COLO668 (cell line): ENCODE data around the gene ANKRD13C.
"Not testable (repeated sequence)": the region's sequence is repeated elsewhere in the genome, so short reads cannot be mapped to it uniquely, and the experiment has no call there.

Experiments used
- DNase-seq: peaks from one replicate; lab custom pipeline; 2025; ENCODE audit not compliant: unreplicated experiment; lab: John Stamatoyannopoulos, UW

Gene ANKRD13C

DNA sequence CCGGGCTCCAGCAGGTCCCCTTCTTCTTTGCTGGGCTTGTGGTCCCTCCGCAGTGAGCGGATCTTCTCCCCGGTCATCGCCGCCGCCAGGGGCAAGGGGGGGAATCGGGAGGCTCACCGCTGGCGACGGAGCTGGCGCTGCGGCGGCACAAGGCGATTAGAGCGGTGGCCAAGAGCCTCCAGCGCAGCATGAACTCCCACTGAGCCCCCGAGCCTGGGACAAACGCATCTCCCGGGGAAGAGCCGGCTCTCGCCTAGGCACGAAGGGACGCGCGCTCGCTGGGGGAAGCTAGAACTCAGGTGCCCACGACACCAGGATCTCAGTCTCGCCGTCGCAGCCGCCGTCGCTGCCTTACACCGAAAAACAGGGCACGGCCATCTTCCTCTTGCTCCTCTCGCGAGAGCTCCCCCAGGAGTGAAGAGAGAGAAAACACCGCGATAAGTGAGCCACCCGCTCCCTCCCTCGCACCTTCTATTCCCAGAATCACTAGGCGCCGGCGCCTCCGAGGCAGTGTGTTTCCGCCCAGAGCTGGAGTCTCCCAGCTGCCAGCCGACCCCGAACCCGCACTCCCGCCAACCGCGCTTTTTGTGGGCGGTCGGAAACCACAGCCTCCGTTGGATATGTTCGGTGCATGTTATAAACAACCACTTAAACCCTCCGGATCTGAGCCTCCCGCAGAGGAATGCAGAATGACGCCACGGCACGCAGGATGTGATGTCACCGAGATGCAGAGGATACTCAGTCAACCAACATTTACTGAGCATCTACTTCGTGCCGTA lies at the start of gene ANKRD13C:
TSS of gene ANKRD13C (minus strand) at position 391 of the 779 bp plus-strand sequence. CDS start at position 77, 314 bp downstream.
- DNase-seq = peak; percentile 99

GRCh38 chr1:70403759-70404158 lies 49.2 kb upstream of the ANKRD13C start:
- DNase-seq = no peak

GRCh38 chr1:70401974-70402373 lies 47.5 kb upstream of the ANKRD13C start:
- DNase-seq = no peak

- no peak for DNase-seq
These were observed 45.8 kb upstream of the ANKRD13C start for GRCh38 chr1:70400335-70400734.

DNA sequence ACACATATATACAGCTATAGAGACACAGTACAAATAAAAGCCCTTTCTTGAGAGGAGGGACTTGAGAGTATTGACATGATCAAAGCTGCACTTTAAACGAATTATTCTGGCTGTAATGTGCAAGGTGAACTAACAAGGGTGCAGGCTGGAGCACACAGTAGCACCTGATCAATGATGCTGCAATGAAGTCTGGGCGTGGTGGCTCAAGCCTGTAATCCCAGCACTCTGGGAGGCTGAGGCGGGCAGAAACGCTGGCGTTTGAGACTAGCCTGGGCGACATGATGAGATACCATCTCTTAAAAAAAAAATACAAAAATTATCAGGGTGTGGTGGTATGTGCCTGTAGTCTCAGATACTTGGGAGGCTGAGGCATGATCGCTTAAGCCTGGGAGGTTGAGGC lies 42.5 kb upstream of the ANKRD13C start:
- DNase-seq = no peak

DNA sequence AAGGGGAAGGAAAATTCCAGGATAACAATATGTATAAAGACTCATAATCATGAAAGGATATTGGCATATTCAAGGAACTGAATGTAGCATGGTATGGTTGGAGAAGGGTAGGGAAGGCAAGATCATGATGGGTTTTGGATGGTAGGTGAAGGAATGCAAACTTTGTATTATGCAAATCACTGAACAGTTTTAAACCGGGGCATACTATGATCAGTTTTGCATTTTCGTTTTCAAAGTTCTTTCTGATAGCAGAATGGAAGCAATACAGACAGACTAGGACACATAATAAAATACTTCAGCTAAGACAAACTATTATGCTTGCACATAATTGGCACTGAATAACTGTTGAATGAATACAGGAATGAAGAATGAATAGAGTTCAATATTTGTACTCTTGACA lies 42.1 kb upstream of the ANKRD13C start:
- DNase-seq = no peak

DNA sequence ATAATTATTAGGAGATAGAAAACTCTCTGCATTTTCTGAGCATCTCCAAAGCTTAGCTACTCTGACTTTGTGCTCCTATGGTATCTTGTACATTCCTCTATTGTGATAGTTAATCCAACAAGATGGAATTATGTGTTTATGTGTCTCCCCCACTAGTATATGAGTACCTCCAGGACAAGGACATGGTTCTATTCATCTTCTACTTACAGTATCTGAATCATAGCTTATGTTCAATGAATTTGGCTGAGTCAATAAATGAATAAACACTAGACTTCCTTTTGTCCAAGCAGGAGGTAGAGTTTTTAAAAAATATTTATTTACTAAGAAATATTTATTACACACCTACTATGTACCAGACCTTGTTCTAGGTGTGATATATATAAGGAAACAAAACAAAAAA lies 38.1 kb upstream of the ANKRD13C start:
- DNase-seq = no peak

DNA sequence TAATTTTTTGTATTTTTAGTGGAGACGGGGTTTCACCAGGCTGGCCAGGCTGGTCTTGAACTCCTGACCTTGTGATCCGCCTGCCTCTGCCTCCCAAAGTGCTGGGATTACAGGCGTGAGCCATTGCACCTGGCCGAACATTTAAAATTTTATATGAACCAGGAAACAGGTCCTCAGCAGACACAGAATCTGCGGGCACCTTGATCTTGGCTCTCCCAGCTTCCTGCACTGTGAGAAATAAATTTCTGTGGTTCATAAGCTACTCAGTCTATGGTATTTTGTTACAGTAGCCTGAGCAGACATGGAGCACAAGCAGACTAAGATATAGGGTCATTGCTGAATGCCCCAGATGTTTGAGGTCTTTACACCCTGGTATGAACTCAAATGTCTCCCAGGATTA lies 33.0 kb upstream of the ANKRD13C start:
- no peak for DNase-seq

DNA sequence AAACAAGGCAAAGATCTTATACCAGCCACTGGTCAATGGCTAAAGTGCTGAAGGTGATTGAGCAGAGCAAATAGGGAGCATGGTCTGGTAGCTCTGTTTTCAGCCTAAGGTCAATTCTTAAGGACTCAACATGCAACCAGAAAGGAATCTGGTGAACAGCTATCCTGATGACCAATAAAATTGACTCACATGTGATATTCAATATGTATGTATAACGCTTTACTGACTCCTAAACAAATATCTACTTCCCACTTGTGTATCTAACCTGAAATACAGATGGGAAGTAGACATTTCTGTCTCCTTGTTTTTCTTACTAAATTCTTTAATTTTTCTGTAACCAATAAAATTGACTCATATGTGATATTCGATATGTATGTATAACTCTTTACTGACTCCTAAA lies 31.6 kb upstream of the ANKRD13C start:
- no peak for DNase-seq

- no peak for DNase-seq
These were observed 31.0 kb upstream of the ANKRD13C start for GRCh38 chr1:70385477-70385876.

DNA sequence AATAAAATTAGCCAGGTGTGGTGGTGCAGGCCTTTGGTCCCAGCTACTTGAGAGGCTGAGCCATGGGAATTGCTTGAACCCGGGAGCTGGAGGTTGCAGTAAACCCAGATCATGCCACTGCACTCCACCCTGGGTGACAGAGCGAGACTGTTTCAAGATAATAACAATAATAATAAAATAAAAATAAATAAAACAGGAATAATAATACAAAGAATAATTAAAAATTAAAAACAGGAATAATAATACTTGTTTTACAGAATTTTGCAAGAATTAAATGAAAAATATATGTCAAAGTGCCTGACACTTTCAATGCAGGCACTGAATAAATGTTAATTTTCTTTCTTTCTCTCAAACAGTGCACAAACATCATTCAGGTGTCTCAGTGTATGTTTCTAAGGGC lies 30.0 kb upstream of the ANKRD13C start:
- DNase-seq = no peak

DNA sequence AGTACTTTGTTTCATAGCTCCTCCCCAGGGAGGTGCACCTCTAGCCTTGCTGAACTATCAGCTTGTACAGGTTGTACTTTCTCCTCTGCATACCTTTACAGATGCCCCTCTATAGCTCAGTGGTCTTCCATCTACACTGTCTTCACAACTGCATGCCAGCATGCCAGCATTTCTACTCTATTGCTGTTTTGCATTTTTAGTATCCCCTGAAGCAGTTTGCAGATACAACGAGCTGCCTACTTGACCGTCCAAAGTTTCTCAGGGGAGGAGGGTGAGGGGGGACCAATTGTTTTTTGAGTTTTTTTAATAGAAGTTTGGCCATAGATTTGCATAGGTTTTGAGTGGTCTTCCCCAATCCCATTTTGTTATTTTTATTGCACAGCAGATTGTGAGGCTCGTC lies 29.0 kb upstream of the ANKRD13C start:
- DNase-seq = no peak

DNA sequence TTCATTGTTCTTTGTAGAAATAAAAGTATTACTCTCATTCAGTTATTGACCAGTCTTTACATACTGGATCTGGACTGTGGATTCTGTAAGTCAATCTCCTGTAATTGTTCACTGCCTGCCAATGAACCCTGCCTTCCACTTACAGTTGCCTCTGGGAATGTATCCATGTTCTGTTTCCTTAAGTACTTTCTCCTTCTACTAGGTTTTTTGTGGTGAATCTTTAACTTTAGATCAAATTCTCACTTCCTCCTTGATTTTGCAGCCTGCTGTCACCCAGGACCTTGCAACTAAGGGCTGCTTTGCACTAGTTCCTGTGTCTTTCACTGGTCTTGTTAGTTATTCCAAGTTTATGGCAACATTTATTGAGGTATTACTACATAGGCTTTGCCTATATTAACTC lies 28.2 kb upstream of the ANKRD13C start:
- DNase-seq = no peak

- no peak for DNase-seq
These were observed 21.7 kb upstream of the ANKRD13C start for GRCh38 chr1:70376196-70376595.

DNA sequence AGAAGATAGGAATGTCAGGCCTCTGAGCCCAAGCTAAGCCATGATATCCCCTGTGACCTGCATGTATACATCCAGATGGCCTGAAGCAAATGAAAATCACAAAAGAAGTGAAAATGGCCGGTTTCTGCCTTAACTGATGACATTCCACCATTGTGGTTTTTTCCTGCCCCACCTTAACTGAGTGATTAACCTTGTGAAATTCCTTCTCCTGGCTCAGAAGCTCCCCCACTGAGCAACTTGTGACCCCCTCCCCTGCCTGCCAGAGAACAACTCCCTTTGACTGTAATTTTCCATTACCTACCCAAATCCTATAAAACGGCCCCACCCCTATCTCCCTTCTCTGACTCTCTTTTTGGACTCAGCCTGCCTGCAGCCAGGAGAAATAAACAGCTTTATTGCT lies 19.1 kb upstream of the ANKRD13C start:
- not testable (repeated sequence) for DNase-seq

DNA sequence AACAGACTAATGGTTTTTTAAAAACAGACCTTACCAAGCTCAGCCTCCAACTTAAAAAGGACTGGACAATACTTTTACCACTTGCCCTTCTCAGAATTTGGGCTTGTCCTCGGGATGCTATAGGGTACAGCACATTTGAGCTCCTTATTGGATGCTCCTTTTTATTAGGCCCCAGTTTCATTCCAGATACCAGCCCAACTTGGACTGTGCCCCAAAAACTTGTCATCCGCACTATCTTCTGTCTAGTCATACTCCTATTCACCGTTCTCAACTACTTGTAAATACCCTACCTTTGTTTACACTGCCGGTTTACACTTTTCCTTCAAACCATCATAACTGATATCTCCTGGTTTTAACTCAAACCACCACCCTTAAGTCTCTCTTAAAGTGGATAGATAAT lies 17.9 kb upstream of the ANKRD13C start:
- DNase-seq = no peak

- DNase-seq = not testable (repeated sequence)
These were observed 17.1 kb upstream of the ANKRD13C start for GRCh38 chr1:70371586-70371985.

DNA sequence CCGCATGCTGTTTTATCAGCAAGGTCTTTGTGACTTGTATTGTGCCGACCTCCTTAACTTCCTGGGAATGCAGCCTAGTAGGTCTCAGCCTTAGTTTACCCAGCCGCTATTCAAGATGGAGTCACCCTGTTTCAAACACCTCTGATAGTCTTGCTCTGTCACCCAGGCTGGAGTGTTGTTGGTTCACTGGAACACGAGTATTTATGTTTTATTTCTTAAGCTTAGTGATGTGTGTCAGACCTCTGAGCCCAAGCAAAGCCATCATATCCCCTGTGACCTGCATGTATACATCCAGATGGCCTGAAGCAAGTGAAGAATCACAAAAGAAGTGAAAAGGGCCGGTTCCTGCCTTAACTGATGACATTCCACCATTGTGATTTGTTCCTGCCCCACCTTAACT lies 12.9 kb upstream of the ANKRD13C start:
- not testable (repeated sequence) for DNase-seq

GRCh38 chr1:70366997-70367396 lies 12.5 kb upstream of the ANKRD13C start:
- not testable (repeated sequence) for DNase-seq

- not testable (repeated sequence) for DNase-seq
These were observed 12.0 kb upstream of the ANKRD13C start for GRCh38 chr1:70366425-70366952.

- DNase-seq = no peak
These were observed 9.9 kb upstream of the ANKRD13C start for GRCh38 chr1:70364439-70364838.

DNA sequence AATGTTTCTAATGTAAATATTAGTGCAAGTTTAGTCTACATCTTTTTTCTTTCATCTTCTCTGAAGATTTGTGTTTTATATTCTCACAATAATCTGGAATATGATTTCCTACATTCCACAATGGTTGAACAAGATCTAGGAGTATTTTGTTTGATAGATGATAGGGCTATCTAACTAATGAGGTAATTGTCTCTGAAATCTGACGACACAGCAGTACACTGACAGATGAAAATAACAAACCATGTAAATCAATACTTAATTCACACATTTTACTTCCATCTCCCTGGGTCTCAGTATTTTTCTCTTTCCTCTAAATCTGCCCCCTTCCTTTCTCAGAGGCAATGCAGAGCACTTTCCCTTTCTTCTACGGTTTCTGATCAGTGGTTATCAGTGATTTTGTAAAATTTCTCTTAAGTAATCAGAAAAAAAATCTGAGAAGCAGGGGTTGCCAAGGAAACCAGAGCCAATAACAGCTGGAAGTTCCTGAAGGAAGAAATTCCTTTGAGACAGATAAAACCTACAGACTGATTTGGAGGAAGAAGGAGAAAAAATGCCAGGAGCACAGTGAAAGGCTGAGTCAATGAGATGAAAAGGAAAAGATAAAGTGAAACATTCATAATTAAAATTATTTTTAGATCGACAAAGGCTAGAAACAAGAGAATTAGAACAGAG lies 7.3 kb upstream of the ANKRD13C start:
- DNase-seq = no peak
